Breast epithelium (tissue), 3 donors: Measurements from ENCODE around the gene SKOR1.

ENCODE experiments used
- POLR2A ChIP-seq: fragments of 450-650 bp; IDR thresholded peaks from one replicate; pipeline ENCODE4 v1.6.1; 2016; ENCODE audit warnings: antibody characterized with exemption, mild to moderate bottlenecking, moderate library complexity
- TF ChIP-seq, protein P1 (sequence below), 3 donors: fragments of 450-650 bp; IDR thresholded peaks; one replicate each; pipeline ENCODE4 v1.5.1; 2016 to 2017; ENCODE audit warnings: antibody characterized with exemption in 3 of 3, mild to moderate bottlenecking in 3 of 3, moderate library complexity in 3 of 3

DNA sequence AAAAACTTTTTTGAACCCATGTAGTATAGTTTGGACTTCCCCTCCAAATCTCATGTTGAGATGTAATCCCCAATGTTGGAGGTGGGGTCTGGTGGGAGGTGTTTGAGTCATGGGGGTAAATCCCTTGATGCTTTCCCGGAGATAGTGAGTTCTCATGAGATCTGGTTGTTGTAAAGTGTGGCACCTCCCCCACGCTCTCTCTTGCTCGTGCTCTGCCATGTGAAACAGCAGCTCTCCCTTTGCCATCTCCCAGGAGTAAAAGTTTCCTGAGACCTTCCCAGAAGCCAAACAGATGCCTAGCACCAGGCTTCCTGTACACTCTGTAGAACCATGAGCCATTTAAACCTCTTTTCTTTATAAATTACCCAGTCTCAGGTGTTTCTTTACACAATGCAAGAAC, 30.5 kb downstream of the SKOR1 start:
- TF ChIP-seq, protein P1, sequence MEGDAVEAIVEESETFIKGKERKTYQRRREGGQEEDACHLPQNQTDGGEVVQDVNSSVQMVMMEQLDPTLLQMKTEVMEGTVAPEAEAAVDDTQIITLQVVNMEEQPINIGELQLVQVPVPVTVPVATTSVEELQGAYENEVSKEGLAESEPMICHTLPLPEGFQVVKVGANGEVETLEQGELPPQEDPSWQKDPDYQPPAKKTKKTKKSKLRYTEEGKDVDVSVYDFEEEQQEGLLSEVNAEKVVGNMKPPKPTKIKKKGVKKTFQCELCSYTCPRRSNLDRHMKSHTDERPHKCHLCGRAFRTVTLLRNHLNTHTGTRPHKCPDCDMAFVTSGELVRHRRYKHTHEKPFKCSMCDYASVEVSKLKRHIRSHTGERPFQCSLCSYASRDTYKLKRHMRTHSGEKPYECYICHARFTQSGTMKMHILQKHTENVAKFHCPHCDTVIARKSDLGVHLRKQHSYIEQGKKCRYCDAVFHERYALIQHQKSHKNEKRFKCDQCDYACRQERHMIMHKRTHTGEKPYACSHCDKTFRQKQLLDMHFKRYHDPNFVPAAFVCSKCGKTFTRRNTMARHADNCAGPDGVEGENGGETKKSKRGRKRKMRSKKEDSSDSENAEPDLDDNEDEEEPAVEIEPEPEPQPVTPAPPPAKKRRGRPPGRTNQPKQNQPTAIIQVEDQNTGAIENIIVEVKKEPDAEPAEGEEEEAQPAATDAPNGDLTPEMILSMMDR (IDR thresholded peaks at IDR 0.05), result no peak
- TF ChIP-seq POLR2A, result no peak
